Measurements from ENCODE around the gene RUSC2. TPM values are rescaled to one million over a fixed set of nuclear protein-coding genes. Genes with fewer than 3 reads are reported as not detected.
"Not testable (repeated sequence)": the region's sequence is repeated elsewhere in the genome, so short reads cannot be mapped to it uniquely, and the experiment has no call there.

RUSC2 gene
- total RNA-seq, 1 donor from 2014 or later, result 31.5 TPM

- no peak for ATAC-seq
- intact Hi-C loops (cut with DNase I), result no loop called here
- Histone ChIP-seq H3K36me3 (no peaks in the 10 kb centered on the region), H3K4me1 (peaks cover 7% of the 10 kb centered on the region), H3K9me3 (no peaks in the 10 kb centered on the region), H3K27ac (no peak overlapping the region), H3K4me3 (no peak overlapping the region), H3K27me3 (no peaks in the 10 kb centered on the region)
- DNase-seq, result no peak
- TF ChIP-seq CTCF (IDR thresholded peaks at IDR 0.05), result no peak
Measured at GRCh38 chr9:35495984-35496383, 6.1 kb downstream of the RUSC2 start.

GRCh38 chr9:35498245-35498644 lies 8.3 kb downstream of the RUSC2 start:
- intact Hi-C loops (cut with DNase I); H3K4me1 ChIP-seq; ATAC-seq; DNase-seq; H3K9me3 ChIP-seq; H3K4me3 ChIP-seq; H3K27me3 ChIP-seq; H3K27ac ChIP-seq; H3K36me3 ChIP-seq: not testable (repeated sequence)

GRCh38 chr9:35499029-35499700 lies 9.3 kb downstream of the RUSC2 start:
- no peak for TF ChIP-seq CTCF (IDR thresholded peaks at IDR 0.05)
- H3K4me3 ChIP-seq, result no peak overlapping the region
- DNase-seq, result no peak
- ATAC-seq, result no peak
- no peaks in the 10 kb centered on the region for H3K4me1 ChIP-seq
- H3K27ac ChIP-seq, result no peak overlapping the region
- H3K36me3 ChIP-seq, result no peaks in the 10 kb centered on the region
- intact Hi-C loops (cut with DNase I), result no loop called here
- no peaks in the 10 kb centered on the region for H3K27me3 ChIP-seq
- H3K9me3 ChIP-seq, result no peaks in the 10 kb centered on the region

- Histone ChIP-seq H3K4me3 (no peak overlapping the region), H3K27me3 (no peaks in the 10 kb centered on the region), H3K9me3 (no peaks in the 10 kb centered on the region), H3K36me3 (no peaks in the 10 kb centered on the region), H3K27ac (no peak overlapping the region), H3K4me1 (no peaks in the 10 kb centered on the region)
- ATAC-seq, result no peak
- no peak for DNase-seq
- TF ChIP-seq CTCF (IDR thresholded peaks at IDR 0.05), result no peak
- intact Hi-C loops (cut with DNase I), result no loop called here
Measured at GRCh38 chr9:35499701-35500030, 9.8 kb downstream of the RUSC2 start.

GRCh38 chr9:35500130-35500748 lies 10.3 kb downstream of the RUSC2 start:
- ATAC-seq (no peak), DNase-seq (no peak)
- Histone ChIP-seq H3K4me1 (no peaks in the 10 kb centered on the region), H3K9me3 (no peaks in the 10 kb centered on the region), H3K4me3 (no peak overlapping the region), H3K27ac (no peak overlapping the region), H3K27me3 (no peaks in the 10 kb centered on the region), H3K36me3 (no peaks in the 10 kb centered on the region)
- no peak for TF ChIP-seq CTCF (IDR thresholded peaks at IDR 0.05)
- intact Hi-C loops (cut with DNase I), result no loop called here

GRCh38 chr9:35501946-35502345 lies 12.0 kb downstream of the RUSC2 start:
- H3K4me3 ChIP-seq, result no peak overlapping the region
- no peaks in the 10 kb centered on the region for H3K27me3 ChIP-seq
- no peak for DNase-seq
- TF ChIP-seq CTCF (IDR thresholded peaks at IDR 0.05), result no peak
- H3K9me3 ChIP-seq, result no peaks in the 10 kb centered on the region
- no peak overlapping the region for H3K27ac ChIP-seq
- H3K36me3 ChIP-seq, result no peaks in the 10 kb centered on the region
- no peak for ATAC-seq
- no peaks in the 10 kb centered on the region for H3K4me1 ChIP-seq
- intact Hi-C loops (cut with DNase I), result no loop called here
